Right hindlimb (tissue), 1 donor: Measurements from ENCODE around the gene C16orf89.

Experiments used
- DNase-seq: peaks from one replicate; pipeline ENCODE4 v3.0.0-alpha.2; 2018

The C16orf89 gene

GRCh38 chr16:5027575-5028235 is 38.1 kb downstream of the C16orf89 start:
- no peak for DNase-seq

DNA sequence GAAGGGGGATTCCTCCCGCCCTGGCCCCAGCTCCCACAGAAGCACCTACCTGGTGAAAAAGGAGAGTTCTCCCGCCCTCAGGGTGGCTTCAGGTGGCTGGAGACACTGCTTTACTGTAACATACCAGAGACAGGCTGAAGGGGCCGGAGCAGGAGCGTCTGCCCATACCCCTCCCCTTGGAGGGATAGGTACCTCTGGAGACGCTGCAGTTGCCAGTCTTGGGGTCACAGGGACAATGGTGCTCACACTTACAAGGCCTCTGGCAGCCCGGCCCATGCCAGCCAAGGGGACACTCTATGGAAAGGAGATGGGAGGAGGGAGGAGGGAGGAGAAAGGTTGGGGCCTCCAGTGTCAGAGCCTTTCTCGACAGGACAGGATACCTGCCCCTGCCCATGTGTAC is 38.7 kb downstream of the C16orf89 start:
- no peak for DNase-seq

DNA sequence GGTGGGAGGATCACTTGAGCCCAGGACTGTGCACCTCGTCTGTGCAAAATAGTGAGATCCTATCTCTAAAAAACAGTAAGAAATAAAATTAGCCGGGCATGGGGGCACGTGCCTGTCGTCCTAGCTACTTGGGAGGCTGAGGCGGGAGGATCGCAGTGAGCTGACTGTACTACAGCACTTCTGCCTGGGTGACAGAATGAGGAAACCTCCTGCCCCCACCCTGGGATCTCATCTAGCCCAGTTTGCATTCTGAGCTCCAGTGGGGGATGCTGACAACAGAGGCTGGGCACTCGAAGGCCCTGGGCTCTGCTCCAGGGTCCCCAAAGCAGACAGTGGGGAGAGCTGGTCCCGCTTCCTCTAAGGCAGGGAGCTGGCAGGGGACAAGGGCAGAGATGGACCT is 39.1 kb downstream of the C16orf89 start:
- DNase-seq, result no peak

DNA sequence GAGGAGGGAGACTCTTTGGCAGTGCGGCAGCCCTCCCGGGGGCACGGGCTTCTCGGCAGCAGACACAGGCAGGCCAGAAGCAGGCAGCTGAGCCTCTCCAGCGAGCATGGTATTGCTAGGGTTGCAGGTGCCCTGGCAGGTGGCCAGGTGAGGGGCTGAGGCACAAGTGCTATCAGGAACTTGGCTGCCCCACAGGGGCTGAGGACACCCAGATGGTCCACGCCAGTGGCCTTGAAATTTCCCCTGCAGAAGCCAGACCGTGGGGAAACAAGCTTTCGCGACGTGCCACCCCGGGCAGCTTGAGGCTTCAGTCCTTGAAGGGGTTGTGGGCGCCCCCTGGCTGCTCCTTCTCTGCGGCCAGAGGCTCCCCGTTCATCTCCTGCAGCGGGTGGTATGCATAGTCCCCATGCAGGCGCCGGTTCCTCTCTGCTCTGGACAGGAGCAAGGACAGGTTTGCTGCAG is 40.6 kb downstream of the C16orf89 start:
- no peak for DNase-seq

DNA sequence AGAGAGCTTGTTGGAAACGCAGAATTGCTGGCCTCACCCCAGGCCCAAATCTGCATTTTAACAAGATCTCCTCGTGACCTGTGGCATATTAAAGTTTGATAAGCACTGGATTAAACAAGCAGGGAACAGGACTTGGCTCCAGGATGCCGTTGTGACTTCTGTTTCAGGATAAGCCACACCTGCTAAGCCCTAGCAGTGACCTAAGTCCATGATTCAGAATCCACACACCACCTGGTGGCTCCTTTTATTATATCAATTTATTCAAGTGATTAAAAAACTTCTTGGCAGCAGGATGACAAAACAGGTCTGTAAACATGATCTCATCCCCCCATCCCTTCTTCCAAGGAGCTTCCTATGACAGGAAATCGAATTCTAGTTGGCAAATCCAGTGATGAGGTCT is 41.1 kb downstream of the C16orf89 start:
- DNase-seq, result no peak

GRCh38 chr16:5022521-5022920 is 43.2 kb downstream of the C16orf89 start:
- no peak for DNase-seq

GRCh38 chr16:5020551-5020950 is 45.2 kb downstream of the C16orf89 start:
- no peak for DNase-seq

- DNase-seq, result no peak
Observed at GRCh38 chr16:5019775-5020174, 46.0 kb downstream of the C16orf89 start.

DNA sequence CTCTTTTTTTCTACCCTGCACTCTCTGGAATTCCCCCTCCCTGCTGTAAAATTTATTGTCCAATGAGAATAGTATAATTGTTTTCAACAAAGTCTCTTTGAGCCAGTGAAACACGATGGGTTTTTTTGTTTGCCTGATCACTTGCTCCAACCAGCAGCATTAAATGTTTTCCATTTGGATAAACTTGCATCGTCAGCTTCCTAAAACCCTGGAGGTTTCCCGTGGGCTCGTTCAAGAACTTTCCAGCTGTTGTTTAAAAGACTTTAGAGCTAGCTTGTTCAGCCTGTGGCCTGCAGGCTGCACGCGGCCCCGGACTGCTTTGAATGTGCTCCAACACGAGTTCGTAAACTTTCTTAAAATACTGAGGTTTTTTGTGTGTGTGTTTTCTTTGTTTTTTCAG is 47.0 kb downstream of the C16orf89 start:
- peak; percentile 73 for DNase-seq

- no peak for DNase-seq
Observed at GRCh38 chr16:5017678-5017969, 48.1 kb downstream of the C16orf89 start.

DNA sequence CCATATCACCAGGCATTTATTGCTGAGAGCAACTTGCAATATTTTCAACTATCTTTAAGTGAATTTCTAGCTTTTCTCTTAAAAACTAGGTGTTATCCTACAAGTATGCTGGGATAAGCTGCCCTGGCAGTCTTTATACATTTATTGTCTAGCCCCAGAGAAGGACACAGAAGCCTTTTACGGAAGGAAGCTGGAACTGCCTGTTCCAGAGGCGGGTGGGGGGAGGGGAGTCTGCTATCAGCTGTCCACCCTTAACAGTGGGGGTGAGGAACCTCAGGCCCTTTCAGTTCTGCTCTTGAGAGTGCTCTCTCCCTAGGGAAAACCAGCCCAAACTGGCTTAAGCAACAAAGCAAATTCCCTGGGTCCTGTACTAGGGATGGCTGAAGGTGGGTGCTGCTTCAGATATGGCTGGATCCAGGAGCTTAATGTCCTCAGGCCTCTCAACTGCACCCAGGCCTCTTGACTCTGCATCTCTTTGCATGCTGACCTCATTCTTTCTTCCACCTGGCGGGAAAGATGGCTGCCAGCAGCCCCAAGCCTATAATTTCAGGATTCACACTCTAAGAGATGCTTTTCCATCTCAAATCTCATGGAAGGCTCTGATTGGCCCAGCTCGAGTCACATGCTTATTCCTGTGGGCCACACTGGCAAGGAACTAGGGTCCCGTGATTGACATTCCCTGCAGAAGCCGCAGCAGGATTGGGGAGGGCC is 48.6 kb downstream of the C16orf89 start:
- DNase-seq, result no peak

- no peak for DNase-seq
Observed at GRCh38 chr16:5015887-5016286, 49.9 kb downstream of the C16orf89 start.

DNA sequence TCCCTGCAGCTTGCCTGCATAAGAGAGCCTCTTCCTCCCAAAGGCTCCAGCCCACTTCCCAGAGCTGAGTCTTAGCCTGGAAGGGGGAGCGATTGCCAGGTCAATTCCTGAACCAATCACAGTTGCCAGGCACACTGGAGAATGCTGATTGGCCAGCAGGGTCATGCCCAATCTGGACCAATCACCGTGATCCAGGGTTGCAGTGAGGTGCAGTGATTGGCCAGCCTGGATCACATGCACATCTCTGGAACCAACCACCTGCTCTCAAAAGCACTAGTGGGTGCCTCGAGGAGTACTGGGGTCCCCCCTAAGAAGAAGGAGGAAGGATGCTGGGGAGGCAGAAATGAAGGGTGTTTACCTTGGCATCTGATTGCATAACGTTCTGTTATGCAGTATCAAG is 50.4 kb downstream of the C16orf89 start:
- DNase-seq, result no peak

GRCh38 chr16:5012887-5013286 is 52.9 kb downstream of the C16orf89 start:
- DNase-seq, result no peak

DNA sequence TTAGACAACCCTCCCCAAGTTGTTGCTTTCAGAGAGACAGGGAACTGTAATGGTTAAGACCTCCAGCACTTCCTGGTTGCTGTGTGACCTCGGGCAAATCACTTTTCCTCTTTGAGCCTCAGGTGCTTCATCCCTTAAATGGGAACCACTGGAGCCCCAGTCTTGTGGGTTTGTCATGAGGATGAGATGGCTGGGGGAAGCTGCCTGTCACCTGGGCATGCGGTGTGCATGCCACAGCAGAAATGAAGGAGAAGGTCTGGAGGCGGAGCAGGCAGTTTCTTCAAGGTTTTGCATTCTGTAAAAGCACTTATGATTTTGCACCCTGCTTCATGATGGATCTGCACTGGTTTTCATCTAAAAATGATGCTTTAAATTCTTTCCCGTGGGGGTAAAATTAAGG is 54.1 kb downstream of the C16orf89 start:
- no peak for DNase-seq

GRCh38 chr16:5010576-5011329 is 55.0 kb downstream of the C16orf89 start:
- no peak for DNase-seq

- DNase-seq, result no peak
Observed at GRCh38 chr16:5008311-5008731, 57.4 kb downstream of the C16orf89 start.

GRCh38 chr16:5007256-5007655 is 58.5 kb downstream of the C16orf89 start:
- DNase-seq, result no peak

DNA sequence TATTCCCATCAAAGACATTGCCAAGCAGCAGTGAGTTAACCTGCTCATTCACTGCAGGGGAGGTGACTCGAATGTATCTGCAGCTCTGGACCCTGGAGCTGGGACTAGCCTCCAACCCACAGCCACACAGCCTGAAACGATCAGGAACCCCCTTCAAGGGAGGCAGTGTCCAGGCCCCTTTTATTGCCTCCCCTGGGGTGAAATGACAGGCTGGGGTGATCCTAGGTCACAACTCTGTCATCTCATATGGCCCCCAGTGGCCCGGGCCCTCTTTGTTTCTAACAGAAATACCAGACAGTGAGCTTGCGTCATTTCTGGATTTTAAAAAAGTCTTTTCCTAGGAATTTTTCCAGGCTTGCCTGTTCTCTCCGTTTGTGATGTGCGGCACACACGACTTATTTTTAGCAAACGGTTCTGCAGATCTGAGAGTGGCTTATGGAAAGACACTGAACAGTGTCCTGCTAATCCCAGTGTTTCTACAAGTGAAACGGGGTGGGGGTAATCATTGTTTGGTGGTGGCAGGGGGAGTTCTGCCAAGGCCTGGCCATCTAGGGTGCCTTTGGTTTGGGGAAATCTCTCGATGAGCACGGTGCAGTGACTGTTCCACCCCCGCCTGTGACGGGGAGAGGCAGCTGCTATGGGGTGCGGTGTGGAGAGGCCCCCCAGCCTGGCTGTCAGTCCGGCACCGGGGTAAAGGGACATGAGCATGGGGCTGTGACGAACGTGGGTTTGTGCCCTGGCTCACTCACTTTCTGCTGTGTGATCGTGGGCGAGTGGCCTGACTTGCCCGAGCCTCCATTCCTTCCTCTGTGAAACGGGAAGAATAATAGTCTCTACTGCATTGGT is 59.2 kb downstream of the C16orf89 start:
- no peak for DNase-seq

- no peak for DNase-seq
Observed at GRCh38 chr16:5005916-5006315, 59.8 kb downstream of the C16orf89 start.

GRCh38 chr16:5004311-5004710 is 61.4 kb downstream of the C16orf89 start:
- DNase-seq, result no peak

GRCh38 chr16:5003828-5004227 is 61.9 kb downstream of the C16orf89 start:
- no peak for DNase-seq

DNA sequence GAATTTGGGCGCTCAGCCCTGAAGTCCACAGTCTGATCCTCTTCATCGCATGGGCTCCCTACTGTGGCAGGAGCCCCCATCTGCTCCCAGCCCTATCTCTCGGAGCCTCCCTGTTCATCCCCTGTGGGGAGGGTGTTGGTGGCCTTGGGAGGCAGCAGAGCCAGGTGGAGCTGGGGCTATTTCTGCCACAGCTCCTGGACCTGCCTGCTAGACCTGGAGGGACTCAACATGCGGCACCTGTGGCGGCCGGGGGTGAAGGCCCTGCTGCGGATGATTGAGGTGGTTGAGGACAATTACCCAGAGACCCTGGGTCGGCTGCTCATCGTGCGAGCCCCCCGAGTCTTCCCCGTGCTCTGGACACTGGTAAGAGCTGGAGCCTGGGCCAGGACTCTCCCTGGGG is 62.5 kb downstream of the C16orf89 start:
- DNase-seq, result no peak
